Measurements from ENCODE around the gene RTRAF. TPM values are rescaled to one million over a fixed set of nuclear protein-coding genes. Genes with fewer than 3 reads are reported as not detected.

The RTRAF gene
- total and polyA plus RNA-seq, 2 experiments from 2014 or later = 150 to 729 TPM

DNA sequence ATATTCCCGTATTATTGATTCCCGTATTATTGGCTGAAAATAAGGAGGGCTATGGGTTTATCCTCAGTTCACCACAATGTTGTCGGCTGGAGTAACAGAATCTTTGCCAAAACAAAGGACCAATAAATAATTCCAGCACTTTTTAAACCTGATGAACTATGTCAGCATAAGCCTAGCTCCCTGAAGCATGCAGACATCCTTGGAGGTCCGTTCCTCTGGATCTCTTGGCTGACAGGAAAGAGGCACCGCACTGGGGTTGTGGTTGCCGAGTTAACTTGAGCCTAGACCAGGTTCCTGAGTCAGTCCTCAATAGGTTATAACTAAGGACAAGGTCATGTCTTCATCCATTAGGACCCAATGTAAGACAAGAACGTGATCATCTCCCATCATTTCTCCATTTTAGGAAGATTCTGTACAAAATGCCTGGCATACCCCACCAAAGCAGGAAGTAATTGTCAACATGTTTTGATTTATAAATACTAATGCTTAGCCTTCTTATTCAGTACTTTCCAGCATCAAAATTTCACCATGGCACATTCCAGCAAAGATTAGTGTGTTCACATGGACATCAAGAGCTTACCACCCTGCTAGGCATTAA is 43.0 kb downstream of the RTRAF start:
- no peak for ATAC-seq
- Mint-ChIP-seq H3K27ac (no peak overlapping the region), H3K9me3 (no peaks in the 10 kb centered on the region), H3K4me1 (peaks cover 5% of the 10 kb centered on the region), H3K4me3 (no peak overlapping the region), H3K27me3 (ENCODE audit: insufficient read depth, low read depth, poor library complexity) (peaks cover 6% of the 10 kb centered on the region), H3K36me3 (ENCODE audit: low read depth) (no peaks in the 10 kb centered on the region; the same call in 2 of the 3 replicates)
- H3K79me2 ChIP-seq (replicated peaks; ENCODE audit: insufficient read depth) = no peaks in the 10 kb centered on the region
- no peaks in the 10 kb centered on the region for H4K20me1 ChIP-seq (replicated peaks; ENCODE audit: insufficient read depth)
- no peak overlapping the region for H3K4me2 ChIP-seq
- H3K9me2 ChIP-seq (ENCODE audit: insufficient read depth) = no peaks in the 10 kb centered on the region; the same call in 1 of the 2 replicates
- H3K36me3 ChIP-seq (ENCODE audit: insufficient read depth) = no peaks in the 10 kb centered on the region
- no peaks in the 10 kb centered on the region for H3K27me3 ChIP-seq (ENCODE audit: insufficient read depth)
- no peak for DNase-seq (ENCODE audit: low spot score)
- H2AFZ ChIP-seq = no peak overlapping the region
- H3K4me3 ChIP-seq = no peak overlapping the region
- TF ChIP-seq CREB1 (CRISPR knock-in tag; IDR thresholded peaks at IDR 0.05; ENCODE audit: low read depth) = no peak
- TF ChIP-seq, protein P1, sequence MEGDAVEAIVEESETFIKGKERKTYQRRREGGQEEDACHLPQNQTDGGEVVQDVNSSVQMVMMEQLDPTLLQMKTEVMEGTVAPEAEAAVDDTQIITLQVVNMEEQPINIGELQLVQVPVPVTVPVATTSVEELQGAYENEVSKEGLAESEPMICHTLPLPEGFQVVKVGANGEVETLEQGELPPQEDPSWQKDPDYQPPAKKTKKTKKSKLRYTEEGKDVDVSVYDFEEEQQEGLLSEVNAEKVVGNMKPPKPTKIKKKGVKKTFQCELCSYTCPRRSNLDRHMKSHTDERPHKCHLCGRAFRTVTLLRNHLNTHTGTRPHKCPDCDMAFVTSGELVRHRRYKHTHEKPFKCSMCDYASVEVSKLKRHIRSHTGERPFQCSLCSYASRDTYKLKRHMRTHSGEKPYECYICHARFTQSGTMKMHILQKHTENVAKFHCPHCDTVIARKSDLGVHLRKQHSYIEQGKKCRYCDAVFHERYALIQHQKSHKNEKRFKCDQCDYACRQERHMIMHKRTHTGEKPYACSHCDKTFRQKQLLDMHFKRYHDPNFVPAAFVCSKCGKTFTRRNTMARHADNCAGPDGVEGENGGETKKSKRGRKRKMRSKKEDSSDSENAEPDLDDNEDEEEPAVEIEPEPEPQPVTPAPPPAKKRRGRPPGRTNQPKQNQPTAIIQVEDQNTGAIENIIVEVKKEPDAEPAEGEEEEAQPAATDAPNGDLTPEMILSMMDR (conservative IDR thresholded peaks at IDR 0.05; ENCODE audit: low read depth in 2 of 2) = no peak
- H3K27ac ChIP-seq (ENCODE audit: low read depth) = no peak overlapping the region
- no peaks in the 10 kb centered on the region for H3F3A ChIP-seq (replicated peaks; ENCODE audit: low read depth)
- H3K4me1 ChIP-seq (ENCODE audit: insufficient read depth) = 0 out of 2 replicates have a peak, but pooled peaks cover 2% of the 10 kb centered on the region

DNA sequence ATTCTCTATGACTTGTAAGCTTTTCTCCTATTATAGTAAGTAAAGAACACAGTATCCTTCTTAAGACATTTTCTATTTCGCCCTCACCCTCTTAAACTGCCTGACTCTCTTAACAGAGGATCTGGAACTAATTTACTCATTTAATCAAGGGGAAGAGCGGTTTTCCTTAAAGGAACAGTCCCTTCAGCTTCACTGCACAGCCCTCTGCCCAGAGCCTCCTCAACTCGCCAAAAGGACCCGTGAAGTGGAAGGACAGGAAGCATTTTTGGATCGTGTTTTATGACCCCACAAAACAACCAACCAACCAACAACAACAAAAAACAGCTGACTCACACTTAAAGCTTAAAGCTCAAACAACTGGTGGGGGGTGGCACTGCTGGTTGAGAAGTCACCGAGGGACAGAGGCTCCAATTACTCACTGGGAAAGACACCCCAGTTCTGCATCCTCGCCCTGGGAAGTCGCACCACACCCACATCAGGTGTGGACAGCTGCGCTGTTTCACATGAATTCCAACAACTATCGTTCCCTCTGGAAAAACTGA is 43.8 kb downstream of the RTRAF start:
- H3K36me3 Mint-ChIP-seq (ENCODE audit: low read depth) = no peaks in the 10 kb centered on the region; the same call in 2 of the 3 replicates
- no peaks in the 10 kb centered on the region for H3K9me3 Mint-ChIP-seq
- no peak overlapping the region for H3K4me3 Mint-ChIP-seq
- peak overlapping the region; percentile 50 for H3K27ac Mint-ChIP-seq
- Histone ChIP-seq H3K4me3 (no peak overlapping the region), H3K27me3 (ENCODE audit: insufficient read depth) (no peaks in the 10 kb centered on the region), H3K9me2 (ENCODE audit: insufficient read depth) (no peaks in the 10 kb centered on the region; the same call in 1 of the 2 replicates), H3K27ac (ENCODE audit: low read depth) (no peak overlapping the region), H3K4me2 (no peak overlapping the region), H3F3A (replicated peaks; ENCODE audit: low read depth) (no peaks in the 10 kb centered on the region), H3K36me3 (ENCODE audit: insufficient read depth) (no peaks in the 10 kb centered on the region), H2AFZ (peak overlapping the region; percentile 85), H4K20me1 (replicated peaks; ENCODE audit: insufficient read depth) (no peaks in the 10 kb centered on the region), H3K4me1 (ENCODE audit: insufficient read depth) (0 out of 2 replicates have a peak, but pooled peaks cover 2% of the 10 kb centered on the region), H3K79me2 (replicated peaks; ENCODE audit: insufficient read depth) (no peaks in the 10 kb centered on the region)
- peaks cover 5% of the 10 kb centered on the region for H3K4me1 Mint-ChIP-seq
- H3K27me3 Mint-ChIP-seq (ENCODE audit: insufficient read depth, low read depth, poor library complexity) = peaks cover 6% of the 10 kb centered on the region
- peak; percentile 30 for DNase-seq (ENCODE audit: low spot score)
- no peak for ATAC-seq
- TF ChIP-seq, protein P2, sequence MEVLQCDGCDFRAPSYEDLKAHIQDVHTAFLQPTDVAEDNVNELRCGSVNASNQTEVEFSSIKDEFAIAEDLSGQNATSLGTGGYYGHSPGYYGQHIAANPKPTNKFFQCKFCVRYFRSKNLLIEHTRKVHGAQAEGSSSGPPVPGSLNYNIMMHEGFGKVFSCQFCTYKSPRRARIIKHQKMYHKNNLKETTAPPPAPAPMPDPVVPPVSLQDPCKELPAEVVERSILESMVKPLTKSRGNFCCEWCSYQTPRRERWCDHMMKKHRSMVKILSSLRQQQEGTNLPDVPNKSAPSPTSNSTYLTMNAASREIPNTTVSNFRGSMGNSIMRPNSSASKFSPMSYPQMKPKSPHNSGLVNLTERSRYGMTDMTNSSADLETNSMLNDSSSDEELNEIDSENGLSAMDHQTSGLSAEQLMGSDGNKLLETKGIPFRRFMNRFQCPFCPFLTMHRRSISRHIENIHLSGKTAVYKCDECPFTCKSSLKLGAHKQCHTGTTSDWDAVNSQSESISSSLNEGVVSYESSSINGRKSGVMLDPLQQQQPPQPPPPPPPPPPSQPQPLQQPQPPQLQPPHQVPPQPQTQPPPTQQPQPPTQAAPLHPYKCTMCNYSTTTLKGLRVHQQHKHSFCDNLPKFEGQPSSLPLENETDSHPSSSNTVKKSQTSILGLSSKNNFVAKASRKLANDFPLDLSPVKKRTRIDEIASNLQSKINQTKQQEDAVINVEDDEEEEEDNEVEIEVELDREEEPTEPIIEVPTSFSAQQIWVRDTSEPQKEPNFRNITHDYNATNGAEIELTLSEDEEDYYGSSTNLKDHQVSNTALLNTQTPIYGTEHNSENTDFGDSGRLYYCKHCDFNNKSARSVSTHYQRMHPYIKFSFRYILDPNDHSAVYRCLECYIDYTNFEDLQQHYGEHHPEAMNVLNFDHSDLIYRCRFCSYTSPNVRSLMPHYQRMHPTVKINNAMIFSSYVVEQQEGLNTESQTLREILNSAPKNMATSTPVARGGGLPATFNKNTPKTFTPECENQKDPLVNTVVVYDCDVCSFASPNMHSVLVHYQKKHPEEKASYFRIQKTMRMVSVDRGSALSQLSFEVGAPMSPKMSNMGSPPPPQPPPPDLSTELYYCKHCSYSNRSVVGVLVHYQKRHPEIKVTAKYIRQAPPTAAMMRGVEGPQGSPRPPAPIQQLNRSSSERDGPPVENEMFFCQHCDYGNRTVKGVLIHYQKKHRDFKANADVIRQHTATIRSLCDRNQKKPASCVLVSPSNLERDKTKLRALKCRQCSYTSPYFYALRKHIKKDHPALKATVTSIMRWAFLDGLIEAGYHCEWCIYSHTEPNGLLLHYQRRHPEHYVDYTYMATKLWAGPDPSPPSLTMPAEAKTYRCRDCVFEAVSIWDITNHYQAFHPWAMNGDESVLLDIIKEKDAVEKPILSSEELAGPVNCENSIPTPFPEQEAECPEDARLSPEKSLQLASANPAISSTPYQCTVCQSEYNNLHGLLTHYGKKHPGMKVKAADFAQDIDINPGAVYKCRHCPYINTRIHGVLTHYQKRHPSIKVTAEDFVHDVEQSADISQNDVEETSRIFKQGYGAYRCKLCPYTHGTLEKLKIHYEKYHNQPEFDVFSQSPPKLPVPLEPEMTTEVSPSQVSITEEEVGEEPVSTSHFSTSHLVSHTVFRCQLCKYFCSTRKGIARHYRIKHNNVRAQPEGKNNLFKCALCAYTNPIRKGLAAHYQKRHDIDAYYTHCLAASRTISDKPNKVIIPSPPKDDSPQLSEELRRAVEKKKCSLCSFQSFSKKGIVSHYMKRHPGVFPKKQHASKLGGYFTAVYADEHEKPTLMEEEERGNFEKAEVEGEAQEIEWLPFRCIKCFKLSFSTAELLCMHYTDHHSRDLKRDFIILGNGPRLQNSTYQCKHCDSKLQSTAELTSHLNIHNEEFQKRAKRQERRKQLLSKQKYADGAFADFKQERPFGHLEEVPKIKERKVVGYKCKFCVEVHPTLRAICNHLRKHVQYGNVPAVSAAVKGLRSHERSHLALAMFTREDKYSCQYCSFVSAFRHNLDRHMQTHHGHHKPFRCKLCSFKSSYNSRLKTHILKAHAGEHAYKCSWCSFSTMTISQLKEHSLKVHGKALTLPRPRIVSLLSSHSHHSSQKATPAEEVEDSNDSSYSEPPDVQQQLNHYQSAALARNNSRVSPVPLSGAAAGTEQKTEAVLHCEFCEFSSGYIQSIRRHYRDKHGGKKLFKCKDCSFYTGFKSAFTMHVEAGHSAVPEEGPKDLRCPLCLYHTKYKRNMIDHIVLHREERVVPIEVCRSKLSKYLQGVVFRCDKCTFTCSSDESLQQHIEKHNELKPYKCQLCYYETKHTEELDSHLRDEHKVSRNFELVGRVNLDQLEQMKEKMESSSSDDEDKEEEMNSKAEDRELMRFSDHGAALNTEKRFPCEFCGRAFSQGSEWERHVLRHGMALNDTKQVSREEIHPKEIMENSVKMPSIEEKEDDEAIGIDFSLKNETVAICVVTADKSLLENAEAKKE (CRISPR knock-in tag; IDR thresholded peaks at IDR 0.05) = no peak
- TF ChIP-seq EZH2 (IDR thresholded peaks at IDR 0.05; ENCODE audit: low read depth, unreplicated experiment) (no peak), STAT1 (IDR thresholded peaks at IDR 0.05; ENCODE audit: unreplicated experiment) (no peak), JUNB (IDR thresholded peaks at IDR 0.05; ENCODE audit: unreplicated experiment) (no peak)
- TF ChIP-seq, protein P1 (conservative IDR thresholded peaks at IDR 0.05; ENCODE audit: low read depth in 2 of 2) = no peak
